Bronchial epithelial cell (primary cell): Measurements from ENCODE around the gene INPP4A. TPM values are rescaled to one million over a fixed set of nuclear protein-coding genes. Genes with fewer than 3 reads are reported as not detected.

Source experiments
- DNase-seq: peaks from one replicate; pipeline ENCODE4 v3.0.0-alpha.2; 2010; ENCODE audit warnings: low read depth
- FAIRE-seq: peaks from 2 replicates; lab custom pipeline; 2011; peaks lifted over from hg19 to GRCh38; lab: Jason Lieb, UNC
- H3K27me3 ChIP-seq: 2 replicates; pipeline ENCODE4 v1.5.1; 2011; ENCODE audit warnings: low read length; ENCODE audit not compliant: control insufficient read depth, insufficient read depth
- H3K36me3 ChIP-seq: 2 replicates; pipeline ENCODE4 v1.5.1; 2011; ENCODE audit warnings: low read length; ENCODE audit not compliant: control insufficient read depth, insufficient read depth
- H3K4me3 ChIP-seq: 2 replicates; pipeline ENCODE4 v1.5.1; 2011; ENCODE audit warnings: mild to moderate bottlenecking, low read depth, low read length, control low read depth
- CTCF ChIP-seq: IDR thresholded peaks from 2 replicates; pipeline ENCODE4 v1.5.1; 2011; ENCODE audit warnings: mild to moderate bottlenecking, moderate library complexity, low read length, control low read depth, inconsistent platforms; ENCODE audit not compliant: insufficient read depth, severe bottlenecking
- total RNA-seq: library from RNA; depleted of rRNA; stranded (reverse); fragments of >200 nt; gene quantifications from 2 replicates; pipeline ENCODE4 v1.2.1, GENCODE V29; 2014

INPP4A gene
- total RNA-seq, 1 donor from 2014 or later = 18.2 TPM

DNA sequence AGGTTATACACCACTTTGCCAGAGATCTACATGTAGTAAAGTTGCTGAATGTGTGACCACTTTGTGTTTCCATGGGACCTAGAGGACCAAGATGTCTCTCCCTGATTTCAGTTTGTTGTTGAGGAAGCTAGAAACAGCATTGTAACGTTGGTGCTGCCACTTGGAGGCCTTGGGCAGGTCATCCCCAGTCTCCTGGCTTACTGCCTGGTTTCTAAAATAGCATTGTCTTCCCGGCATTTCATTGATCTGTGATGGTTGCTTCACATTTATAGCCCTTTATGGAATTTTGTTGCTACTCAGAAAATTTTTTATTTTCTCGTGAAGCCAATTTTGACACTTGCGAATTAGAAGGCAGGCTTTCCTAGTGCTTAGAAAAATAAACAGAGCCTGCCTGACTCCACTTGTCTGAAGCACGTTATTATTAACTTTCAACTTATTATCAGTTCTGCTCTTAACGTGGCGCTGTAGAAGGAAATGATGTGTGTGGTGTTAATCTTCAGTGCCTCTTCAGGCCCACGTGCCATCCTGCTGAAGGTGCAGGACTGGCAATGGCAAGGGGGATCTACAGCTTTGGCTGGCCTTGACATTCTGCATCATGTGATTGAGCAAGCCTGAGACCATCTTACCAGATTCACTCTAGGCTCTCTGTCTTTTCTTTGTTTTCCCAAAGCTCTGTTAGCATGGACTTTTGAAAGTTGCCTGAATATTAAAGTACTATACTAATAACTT, 59.9 kb downstream of the INPP4A start:
- no peak for TF ChIP-seq CTCF
- DNase-seq (no peak), FAIRE-seq (no peak)
- peaks cover 1% of the 10 kb centered on the region for H3K36me3 ChIP-seq
- H3K4me3 ChIP-seq = no peak overlapping the region
- no peaks in the 10 kb centered on the region for H3K27me3 ChIP-seq

DNA sequence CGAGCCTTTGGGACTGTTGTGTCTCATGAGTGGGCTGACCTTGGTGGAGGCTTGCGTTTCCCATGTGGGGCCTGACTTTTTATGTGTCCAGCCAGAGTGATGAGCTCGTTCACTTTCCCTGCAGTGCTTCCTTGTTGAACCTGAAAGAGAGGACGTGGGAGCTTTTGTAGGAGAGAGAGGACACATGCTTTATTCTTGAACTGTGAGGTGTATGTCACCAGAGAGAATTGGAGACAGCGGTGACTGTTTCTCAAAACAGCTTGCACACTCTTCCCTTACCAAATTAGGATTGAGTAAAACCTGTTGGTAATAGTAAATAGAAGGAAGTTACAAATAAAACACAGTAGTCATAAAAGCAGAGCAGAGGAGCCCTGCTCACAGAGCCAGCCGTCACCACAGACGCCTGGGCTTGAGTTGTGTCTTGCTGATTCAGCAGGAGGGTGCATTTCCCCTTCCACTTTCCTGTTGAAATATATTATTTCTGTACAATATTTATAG, 60.7 kb downstream of the INPP4A start:
- no peak overlapping the region for H3K4me3 ChIP-seq
- DNase-seq = no peak
- H3K27me3 ChIP-seq = no peaks in the 10 kb centered on the region
- no peak for FAIRE-seq
- peaks cover 1% of the 10 kb centered on the region for H3K36me3 ChIP-seq
- no peak for TF ChIP-seq CTCF

DNA sequence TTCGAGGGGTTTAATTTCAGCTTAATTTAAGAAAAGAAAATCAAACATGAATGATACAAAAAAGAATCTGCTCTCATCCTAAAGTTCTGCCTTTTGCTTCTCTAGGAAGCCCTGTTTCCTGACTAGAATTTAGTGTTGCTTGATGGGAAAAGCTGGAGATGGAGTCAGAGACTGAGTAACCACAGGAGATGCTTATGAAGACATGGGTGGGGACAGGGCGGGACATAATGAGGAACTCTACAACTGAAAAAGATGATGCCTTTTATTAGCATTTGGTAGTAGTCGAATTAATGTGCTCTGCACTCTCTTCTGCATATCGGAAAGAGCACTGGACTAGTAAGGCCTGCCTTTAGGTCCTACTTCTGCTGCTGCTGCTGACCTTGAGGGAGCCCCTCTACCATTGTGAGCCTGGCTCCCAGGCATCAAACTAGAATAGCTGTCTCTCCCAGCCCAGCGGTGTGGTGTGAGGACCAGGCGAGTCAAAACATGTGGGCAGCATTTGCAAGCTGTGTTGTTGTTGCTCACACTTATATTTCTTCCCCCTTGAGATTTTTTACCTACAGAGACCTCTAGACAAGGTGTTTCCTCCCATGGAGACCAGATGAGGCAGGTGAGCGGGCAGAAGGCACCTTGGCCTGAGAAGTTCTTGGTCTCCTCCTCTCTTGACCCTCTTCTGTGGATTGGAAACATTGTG, 61.5 kb downstream of the INPP4A start:
- DNase-seq (peak; percentile 52), FAIRE-seq (no peak)
- Histone ChIP-seq H3K36me3 (peaks cover 1% of the 10 kb centered on the region), H3K4me3 (no peak overlapping the region), H3K27me3 (no peaks in the 10 kb centered on the region)
- no peak for TF ChIP-seq CTCF

DNA sequence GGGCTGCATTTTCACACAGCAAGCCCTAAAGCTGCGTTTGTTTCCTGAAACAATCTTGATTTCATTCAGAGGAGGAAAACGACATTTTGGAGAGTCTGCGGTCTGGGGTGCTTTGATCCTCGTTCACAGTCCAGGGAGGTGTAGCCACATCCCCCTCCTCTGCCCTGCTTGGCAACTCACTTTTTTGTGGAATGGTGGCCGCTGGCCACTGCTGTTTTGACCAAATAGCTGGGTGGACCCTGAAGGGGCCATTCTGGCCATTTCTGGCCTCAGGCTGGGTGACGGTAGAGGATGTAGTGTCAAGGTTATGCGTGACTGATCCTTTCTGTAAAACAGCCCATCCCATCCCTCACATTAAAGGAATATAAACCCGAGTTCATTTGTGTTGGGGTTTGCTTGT, 62.2 kb downstream of the INPP4A start:
- peaks cover 1% of the 10 kb centered on the region for H3K36me3 ChIP-seq
- TF ChIP-seq CTCF = no peak
- DNase-seq (no peak), FAIRE-seq (no peak)
- no peaks in the 10 kb centered on the region for H3K27me3 ChIP-seq
- H3K4me3 ChIP-seq = no peak overlapping the region

GRCh38 chr2:98507461-98507860, 62.8 kb downstream of the INPP4A start:
- peaks cover 1% of the 10 kb centered on the region for H3K36me3 ChIP-seq
- no peak for TF ChIP-seq CTCF
- DNase-seq (no peak), FAIRE-seq (no peak)
- H3K27me3 ChIP-seq = no peaks in the 10 kb centered on the region
- no peak overlapping the region for H3K4me3 ChIP-seq
